ENCODE data around the gene SLC1A7. TPM values are rescaled to one million over a fixed set of nuclear protein-coding genes. Genes with fewer than 3 reads are reported as not detected.

SLC1A7 gene
- total RNA-seq, 1 experiment from 2014 or later: 0.31 TPM

- CTCF ChIA-PET: no interaction called here
- Histone ChIP-seq H3K36me3 (ENCODE audit: control insufficient read depth, insufficient read depth, low read length) (no peaks in the 10 kb centered on the region), H3K9me3 (ENCODE audit: control insufficient read depth, insufficient read depth, low read depth, low read length) (no peaks in the 10 kb centered on the region), H3K4me3 (ENCODE audit: low read depth in 2 of 2, low read length in 2 of 2) (no peak overlapping the region), H3K4me1 (ENCODE audit: control insufficient read depth, insufficient read depth, low read length) (no peaks in the 10 kb centered on the region; the same call in 1 of the 2 replicates), H3K27me3 (ENCODE audit: control insufficient read depth, insufficient read depth, low read length) (no peaks in the 10 kb centered on the region), H3K27ac (ENCODE audit: low read length) (no peak overlapping the region)
- POLR2A ChIA-PET: no interaction called here
- in situ Hi-C loops (cut with HindIII; ENCODE audit: low pct_unique_long_range_greater_than_20kb, low sequenced_read_pairs) (no loop called here), intact Hi-C loops (cut with micrococcal nuclease; ENCODE audit: unreplicated experiment) (no loop called here)
- BruUV-seq (replicated peaks): no TSS peak
- no peak for TF ChIP-seq SIN3A (IDR thresholded peaks at IDR 0.05; ENCODE audit: borderline replicate concordance, insufficient read depth, low read depth, low read length)
- no peak for TF ChIP-seq POLR2AphosphoS5 (IDR thresholded peaks at IDR 0.05; ENCODE audit: low read depth, low read length)
- TF ChIP-seq REST (IDR thresholded peaks at IDR 0.05; ENCODE audit: insufficient read depth in 1 of 2, low read depth in 2 of 2, low read length in 1 of 2): no peak
- TF ChIP-seq TCF7L2 (IDR thresholded peaks at IDR 0.05; ENCODE audit: low read depth, low read length): no peak
- TF ChIP-seq CTCF (IDR thresholded peaks at IDR 0.05): no peak
- no peak for ATAC-seq
- no peak for DNase-seq (ENCODE audit: low read depth, low spot score)
Measured at GRCh38 chr1:53148123-53148522, 5.7 kb upstream of the SLC1A7 start.

GRCh38 chr1:53147174-53147573, 4.7 kb upstream of the SLC1A7 start:
- intact Hi-C loops (cut with micrococcal nuclease; ENCODE audit: unreplicated experiment) (no loop called here), in situ Hi-C loops (cut with HindIII; ENCODE audit: low pct_unique_long_range_greater_than_20kb, low sequenced_read_pairs) (no loop called here)
- no TSS peak for BruUV-seq (replicated peaks)
- ATAC-seq (no peak), DNase-seq (ENCODE audit: low read depth, low spot score) (no peak)
- Histone ChIP-seq H3K27me3 (ENCODE audit: control insufficient read depth, insufficient read depth, low read length) (no peaks in the 10 kb centered on the region), H3K9me3 (ENCODE audit: control insufficient read depth, insufficient read depth, low read depth, low read length) (no peaks in the 10 kb centered on the region), H3K4me1 (ENCODE audit: control insufficient read depth, insufficient read depth, low read length) (no peaks in the 10 kb centered on the region; the same call in 1 of the 2 replicates), H3K27ac (ENCODE audit: low read length) (no peak overlapping the region), H3K4me3 (ENCODE audit: low read depth in 2 of 2, low read length in 2 of 2) (no peak overlapping the region), H3K36me3 (ENCODE audit: control insufficient read depth, insufficient read depth, low read length) (no peaks in the 10 kb centered on the region)
- CTCF ChIA-PET: no interaction called here
- no peak for TF ChIP-seq POLR2AphosphoS5 (IDR thresholded peaks at IDR 0.05; ENCODE audit: low read depth, low read length)
- TF ChIP-seq CTCF (IDR thresholded peaks at IDR 0.05): no peak
- no peak for TF ChIP-seq TCF7L2 (IDR thresholded peaks at IDR 0.05; ENCODE audit: low read depth, low read length)
- no peak for TF ChIP-seq REST (IDR thresholded peaks at IDR 0.05; ENCODE audit: insufficient read depth in 1 of 2, low read depth in 2 of 2, low read length in 1 of 2)
- no peak for TF ChIP-seq SIN3A (IDR thresholded peaks at IDR 0.05; ENCODE audit: borderline replicate concordance, insufficient read depth, low read depth, low read length)
- POLR2A ChIA-PET: no interaction called here
